ENCODE results near the gene SLC35A5. TPM values are rescaled to one million over a fixed set of nuclear protein-coding genes. Genes with fewer than 3 reads are reported as not detected.

SLC35A5 gene
- total and polyA plus RNA-seq, 9 donors, result 20.8 to 30.9 (median 25.0) TPM

- WGBS (ENCODE audit: insufficient coverage), result no CpG with 5 or more reads among the region's 2 CpGs
These were observed 36.1 kb downstream of the SLC35A5 start for GRCh38 chr3:112597945-112598344.

GRCh38 chr3:112598731-112599130 lies 36.9 kb downstream of the SLC35A5 start:
- no peak overlapping the region for H3K27ac ChIP-seq (ENCODE audit: low read length)
- no peaks in the 10 kb centered on the region for H3K4me1 ChIP-seq (ENCODE audit: control insufficient read depth, insufficient read depth, low read length)
- H3K9me3 ChIP-seq (replicated peaks; ENCODE audit: control insufficient read depth, low read depth, low read length), result no peaks in the 10 kb centered on the region
- DNase-seq, result no peak
- H3K36me3 ChIP-seq (ENCODE audit: control insufficient read depth, insufficient read depth, low read length), result peaks cover 5% of the 10 kb centered on the region
- H3K27me3 ChIP-seq (ENCODE audit: control insufficient read depth, insufficient read depth, low read length), result no peaks in the 10 kb centered on the region
- no peak overlapping the region for H3K4me3 ChIP-seq (ENCODE audit: low read length)

More at GRCh38 chr3:112597945-112598344, 36.1 kb downstream of the SLC35A5 start:
- H3K4me1 ChIP-seq (ENCODE audit: control insufficient read depth, insufficient read depth, low read length), result no peaks in the 10 kb centered on the region
- peaks cover 11% of the 10 kb centered on the region for H3K36me3 ChIP-seq (ENCODE audit: control insufficient read depth, insufficient read depth, low read length)
- no peaks in the 10 kb centered on the region for H3K9me3 ChIP-seq (replicated peaks; ENCODE audit: control insufficient read depth, low read depth, low read length)
- no peak for DNase-seq
- no peak overlapping the region for H3K4me3 ChIP-seq (ENCODE audit: low read length)
- H3K27ac ChIP-seq (ENCODE audit: low read length), result no peak overlapping the region
- H3K27me3 ChIP-seq (ENCODE audit: control insufficient read depth, insufficient read depth, low read length), result no peaks in the 10 kb centered on the region

- peaks cover 3% of the 10 kb centered on the region for H3K4me1 ChIP-seq (ENCODE audit: control insufficient read depth, insufficient read depth, low read length)
- H3K4me3 ChIP-seq (ENCODE audit: low read length), result no peak overlapping the region
- no peaks in the 10 kb centered on the region for H3K9me3 ChIP-seq (replicated peaks; ENCODE audit: control insufficient read depth, low read depth, low read length)
- DNase-seq, result no peak
- H3K27me3 ChIP-seq (ENCODE audit: control insufficient read depth, insufficient read depth, low read length), result no peaks in the 10 kb centered on the region
- no peaks in the 10 kb centered on the region for H3K36me3 ChIP-seq (ENCODE audit: control insufficient read depth, insufficient read depth, low read length)
- H3K27ac ChIP-seq (ENCODE audit: low read length), result no peak overlapping the region
These were observed 40.5 kb downstream of the SLC35A5 start for GRCh38 chr3:112602217-112602838.

GRCh38 chr3:112604536-112604935 lies 42.7 kb downstream of the SLC35A5 start:
- Histone ChIP-seq H3K27ac (ENCODE audit: low read length) (no peak overlapping the region), H3K9me3 (replicated peaks; ENCODE audit: control insufficient read depth, low read depth, low read length) (no peaks in the 10 kb centered on the region), H3K4me3 (ENCODE audit: low read length) (no peak overlapping the region), H3K27me3 (ENCODE audit: control insufficient read depth, insufficient read depth, low read length) (no peaks in the 10 kb centered on the region), H3K36me3 (ENCODE audit: control insufficient read depth, insufficient read depth, low read length) (no peaks in the 10 kb centered on the region), H3K4me1 (ENCODE audit: control insufficient read depth, insufficient read depth, low read length) (peaks cover 3% of the 10 kb centered on the region)
- WGBS (ENCODE audit: insufficient coverage), result 60% methylated on average over 1 of the region's 4 CpGs
- no peak for DNase-seq

GRCh38 chr3:112605285-112605684 lies 43.4 kb downstream of the SLC35A5 start:
- Histone ChIP-seq H3K27me3 (ENCODE audit: control insufficient read depth, insufficient read depth, low read length) (no peaks in the 10 kb centered on the region), H3K4me3 (ENCODE audit: low read length) (no peak overlapping the region), H3K4me1 (ENCODE audit: control insufficient read depth, insufficient read depth, low read length) (peaks cover 3% of the 10 kb centered on the region), H3K27ac (ENCODE audit: low read length) (peak overlapping the region; percentile 33), H3K9me3 (replicated peaks; ENCODE audit: control insufficient read depth, low read depth, low read length) (no peaks in the 10 kb centered on the region), H3K36me3 (ENCODE audit: control insufficient read depth, insufficient read depth, low read length) (no peaks in the 10 kb centered on the region)
- peak; percentile 82 for DNase-seq
- WGBS (ENCODE audit: insufficient coverage), result 68% methylated on average over 8 of the region's 9 CpGs

GRCh38 chr3:112606098-112606497 lies 44.3 kb downstream of the SLC35A5 start:
- DNase-seq, result no peak
- Histone ChIP-seq H3K27ac (ENCODE audit: low read length) (no peak overlapping the region), H3K4me1 (ENCODE audit: control insufficient read depth, insufficient read depth, low read length) (peaks cover 3% of the 10 kb centered on the region), H3K9me3 (replicated peaks; ENCODE audit: control insufficient read depth, low read depth, low read length) (no peaks in the 10 kb centered on the region), H3K36me3 (ENCODE audit: control insufficient read depth, insufficient read depth, low read length) (no peaks in the 10 kb centered on the region), H3K4me3 (ENCODE audit: low read length) (no peak overlapping the region), H3K27me3 (ENCODE audit: control insufficient read depth, insufficient read depth, low read length) (no peaks in the 10 kb centered on the region)
- WGBS (ENCODE audit: insufficient coverage), result no CpG with 5 or more reads among the region's 2 CpGs

- no peak for DNase-seq
- Histone ChIP-seq H3K27ac (ENCODE audit: low read length) (no peak overlapping the region), H3K36me3 (ENCODE audit: control insufficient read depth, insufficient read depth, low read length) (no peaks in the 10 kb centered on the region), H3K4me3 (ENCODE audit: low read length) (no peak overlapping the region), H3K4me1 (ENCODE audit: control insufficient read depth, insufficient read depth, low read length) (peaks cover 3% of the 10 kb centered on the region), H3K9me3 (replicated peaks; ENCODE audit: control insufficient read depth, low read depth, low read length) (no peaks in the 10 kb centered on the region), H3K27me3 (ENCODE audit: control insufficient read depth, insufficient read depth, low read length) (no peaks in the 10 kb centered on the region)
These were observed 46.0 kb downstream of the SLC35A5 start for GRCh38 chr3:112607863-112608262.

- Histone ChIP-seq H3K36me3 (ENCODE audit: control insufficient read depth, insufficient read depth, low read length) (no peaks in the 10 kb centered on the region), H3K4me1 (ENCODE audit: control insufficient read depth, insufficient read depth, low read length) (no peaks in the 10 kb centered on the region), H3K4me3 (ENCODE audit: low read length) (no peak overlapping the region), H3K27me3 (ENCODE audit: control insufficient read depth, insufficient read depth, low read length) (no peaks in the 10 kb centered on the region), H3K9me3 (replicated peaks; ENCODE audit: control insufficient read depth, low read depth, low read length) (no peaks in the 10 kb centered on the region), H3K27ac (ENCODE audit: low read length) (no peak overlapping the region)
- no peak for DNase-seq
- WGBS (ENCODE audit: insufficient coverage), result 82% methylated on average over 3 of the region's 3 CpGs
These were observed 48.3 kb downstream of the SLC35A5 start for GRCh38 chr3:112610121-112610520.

- WGBS (ENCODE audit: insufficient coverage), result no CpG with 5 or more reads among the region's 5 CpGs
- Histone ChIP-seq H3K27me3 (ENCODE audit: control insufficient read depth, insufficient read depth, low read length) (no peaks in the 10 kb centered on the region), H3K4me1 (ENCODE audit: control insufficient read depth, insufficient read depth, low read length) (peaks cover 3% of the 10 kb centered on the region), H3K27ac (ENCODE audit: low read length) (no peak overlapping the region), H3K9me3 (replicated peaks; ENCODE audit: control insufficient read depth, low read depth, low read length) (no peaks in the 10 kb centered on the region), H3K36me3 (ENCODE audit: control insufficient read depth, insufficient read depth, low read length) (no peaks in the 10 kb centered on the region), H3K4me3 (ENCODE audit: low read length) (no peak overlapping the region)
- no peak for DNase-seq
These were observed 50.1 kb downstream of the SLC35A5 start for GRCh38 chr3:112611752-112612515.

GRCh38 chr3:112615989-112616731 lies 54.3 kb downstream of the SLC35A5 start:
- DNase-seq, result peak; percentile 40
- WGBS (ENCODE audit: insufficient coverage), result 69% methylated on average over 2 of the region's 7 CpGs

More at GRCh38 chr3:112615989-112616731, 54.3 kb downstream of the SLC35A5 start:
- peaks cover 3% of the 10 kb centered on the region for H3K4me1 ChIP-seq (ENCODE audit: control insufficient read depth, insufficient read depth, low read length)
- no peaks in the 10 kb centered on the region for H3K9me3 ChIP-seq (replicated peaks; ENCODE audit: control insufficient read depth, low read depth, low read length)
- no peak overlapping the region for H3K27ac ChIP-seq (ENCODE audit: low read length)
- H3K4me3 ChIP-seq (ENCODE audit: low read length), result no peak overlapping the region
- H3K27me3 ChIP-seq (ENCODE audit: control insufficient read depth, insufficient read depth, low read length), result no peaks in the 10 kb centered on the region
- H3K36me3 ChIP-seq (ENCODE audit: control insufficient read depth, insufficient read depth, low read length), result no peaks in the 10 kb centered on the region

All from muscle of leg (tissue), 11 donors.